AG09319 (cell line): ENCODE measurements around the gene THUMPD1.
"Not testable (repeated sequence)": the region's sequence is repeated elsewhere in the genome, so short reads cannot be mapped to it uniquely, and the experiment has no call there.

Experiments used
- DNase-seq: peaks from one replicate; pipeline ENCODE4 v3.0.0-alpha.2; 2010; ENCODE audit warnings: low read depth; ENCODE audit errors: extremely low read depth
- TF ChIP-seq, protein P1 (sequence below): IDR thresholded peaks from 2 replicates; pipeline ENCODE4 v1.5.1; 2011; ENCODE audit warnings: low read depth, mild to moderate bottlenecking, inconsistent platforms, low read length, moderate library complexity

THUMPD1 gene

GRCh38 chr16:20711277-20711911, 30.2 kb downstream of the THUMPD1 start:
- TF ChIP-seq, protein P1, sequence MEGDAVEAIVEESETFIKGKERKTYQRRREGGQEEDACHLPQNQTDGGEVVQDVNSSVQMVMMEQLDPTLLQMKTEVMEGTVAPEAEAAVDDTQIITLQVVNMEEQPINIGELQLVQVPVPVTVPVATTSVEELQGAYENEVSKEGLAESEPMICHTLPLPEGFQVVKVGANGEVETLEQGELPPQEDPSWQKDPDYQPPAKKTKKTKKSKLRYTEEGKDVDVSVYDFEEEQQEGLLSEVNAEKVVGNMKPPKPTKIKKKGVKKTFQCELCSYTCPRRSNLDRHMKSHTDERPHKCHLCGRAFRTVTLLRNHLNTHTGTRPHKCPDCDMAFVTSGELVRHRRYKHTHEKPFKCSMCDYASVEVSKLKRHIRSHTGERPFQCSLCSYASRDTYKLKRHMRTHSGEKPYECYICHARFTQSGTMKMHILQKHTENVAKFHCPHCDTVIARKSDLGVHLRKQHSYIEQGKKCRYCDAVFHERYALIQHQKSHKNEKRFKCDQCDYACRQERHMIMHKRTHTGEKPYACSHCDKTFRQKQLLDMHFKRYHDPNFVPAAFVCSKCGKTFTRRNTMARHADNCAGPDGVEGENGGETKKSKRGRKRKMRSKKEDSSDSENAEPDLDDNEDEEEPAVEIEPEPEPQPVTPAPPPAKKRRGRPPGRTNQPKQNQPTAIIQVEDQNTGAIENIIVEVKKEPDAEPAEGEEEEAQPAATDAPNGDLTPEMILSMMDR = no peak
- DNase-seq = no peak

DNA sequence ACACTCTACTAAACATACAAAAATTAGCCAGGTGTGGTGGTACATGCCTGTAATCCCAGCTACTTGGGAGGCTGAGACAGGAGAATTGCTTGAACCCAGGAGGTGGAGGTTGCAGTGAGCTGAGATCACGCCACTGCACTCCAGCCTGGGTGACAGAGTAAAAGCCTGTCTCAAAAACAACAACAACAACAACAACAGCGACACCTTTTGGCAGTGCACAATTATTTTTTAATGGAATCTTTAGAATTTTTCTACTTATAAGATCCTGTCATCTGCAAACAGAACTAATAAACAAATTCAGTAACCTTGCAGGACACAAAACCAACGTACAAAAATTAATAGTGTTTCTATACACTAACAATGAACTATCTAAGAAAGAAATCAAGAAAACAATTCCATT, 33.5 kb downstream of the THUMPD1 start:
- DNase-seq = not testable (repeated sequence)

GRCh38 chr16:20707461-20707860, 34.2 kb downstream of the THUMPD1 start:
- no peak for DNase-seq
- TF ChIP-seq, protein P1 = no peak

- DNase-seq = not testable (repeated sequence)
These were observed 35.6 kb downstream of the THUMPD1 start for GRCh38 chr16:20705972-20706371.

DNA sequence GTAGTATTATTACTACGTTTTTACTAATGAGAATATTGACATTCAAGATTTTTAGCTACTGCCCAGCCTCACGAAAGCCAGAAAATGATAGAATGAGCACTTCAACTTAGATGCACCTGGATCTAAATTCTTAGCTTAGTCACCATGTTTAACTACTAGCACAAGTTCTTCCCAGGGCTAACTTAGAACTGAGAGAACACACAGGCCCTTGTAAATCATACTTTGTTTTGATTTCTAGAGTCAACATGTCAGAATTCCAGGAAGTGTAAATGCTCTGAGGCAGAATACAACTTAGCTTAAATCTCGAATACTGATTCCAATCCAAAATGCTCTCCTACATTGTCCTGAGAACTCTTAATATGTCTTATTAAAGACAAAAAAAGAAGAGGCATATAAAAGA, 37.3 kb downstream of the THUMPD1 start:
- TF ChIP-seq, protein P1 = no peak
- no peak for DNase-seq

DNA sequence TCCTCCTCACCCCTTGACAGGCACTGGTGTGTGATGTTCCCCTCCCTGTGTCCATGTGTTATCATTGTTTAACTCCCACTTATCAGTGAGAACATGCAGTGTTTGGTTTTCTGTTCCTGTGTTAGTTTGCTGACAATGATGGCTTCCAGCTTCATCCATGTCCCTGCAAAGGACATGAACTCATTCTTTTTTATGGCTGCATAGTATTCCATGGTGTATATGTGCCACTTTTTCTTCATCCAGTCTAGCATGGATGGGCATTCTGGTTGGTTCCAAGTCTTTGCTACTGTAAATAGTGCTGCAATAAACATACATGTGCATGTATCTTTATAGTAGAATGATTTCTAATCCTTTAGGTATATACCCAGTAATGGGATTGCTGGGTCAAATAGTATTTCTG, 39.9 kb downstream of the THUMPD1 start:
- DNase-seq = not testable (repeated sequence)

GRCh38 chr16:20696618-20697017, 45.0 kb downstream of the THUMPD1 start:
- no peak for DNase-seq
- TF ChIP-seq, protein P1 = no peak

- TF ChIP-seq, protein P1 = no peak
- no peak for DNase-seq
These were observed 46.6 kb downstream of the THUMPD1 start for GRCh38 chr16:20695024-20695423.

DNA sequence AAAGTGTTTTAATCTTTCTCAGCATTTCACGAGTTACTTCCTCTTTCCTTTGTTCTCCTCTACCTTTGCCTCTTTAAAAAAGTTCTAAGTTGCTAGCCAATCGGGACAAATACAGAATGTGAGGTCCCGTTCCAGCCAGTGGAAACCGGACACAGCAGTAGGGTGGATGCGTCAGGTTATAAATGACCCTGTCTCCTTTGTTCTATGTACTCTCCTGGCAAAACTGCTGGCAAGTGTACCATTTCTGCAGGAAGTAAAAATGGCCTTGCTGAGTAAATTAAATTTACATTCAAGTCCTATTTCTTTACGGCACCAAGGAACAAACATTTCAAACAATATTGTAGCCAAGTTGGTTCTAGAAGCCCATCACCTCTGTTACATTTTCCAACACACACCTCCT, 47.5 kb downstream of the THUMPD1 start:
- DNase-seq = not testable (repeated sequence)

DNA sequence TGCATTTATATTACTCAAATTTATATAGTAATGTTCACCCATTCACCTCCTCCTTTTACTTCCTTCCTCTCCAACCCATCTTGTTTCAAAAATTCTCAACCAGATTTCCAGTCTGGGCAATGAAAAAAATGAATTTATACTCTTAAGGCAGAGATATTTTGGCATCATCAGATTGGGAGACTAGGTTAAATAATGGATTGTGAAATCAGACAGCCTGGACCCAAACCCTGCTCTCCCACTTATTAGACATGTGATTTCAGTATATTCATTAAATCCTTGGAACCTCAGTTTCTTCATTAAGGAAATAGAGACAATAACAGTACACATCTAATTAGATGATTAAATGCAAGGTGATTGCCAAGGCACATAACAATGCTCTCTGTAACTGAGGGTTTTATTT, 52.0 kb downstream of the THUMPD1 start:
- TF ChIP-seq, protein P1 = no peak
- no peak for DNase-seq
